Measurements from ENCODE around the gene ZFPL1.
A peak's percentile ranks its signal among the peaks of the same experiment; 100 is the strongest.

ZFPL1 gene

DNA sequence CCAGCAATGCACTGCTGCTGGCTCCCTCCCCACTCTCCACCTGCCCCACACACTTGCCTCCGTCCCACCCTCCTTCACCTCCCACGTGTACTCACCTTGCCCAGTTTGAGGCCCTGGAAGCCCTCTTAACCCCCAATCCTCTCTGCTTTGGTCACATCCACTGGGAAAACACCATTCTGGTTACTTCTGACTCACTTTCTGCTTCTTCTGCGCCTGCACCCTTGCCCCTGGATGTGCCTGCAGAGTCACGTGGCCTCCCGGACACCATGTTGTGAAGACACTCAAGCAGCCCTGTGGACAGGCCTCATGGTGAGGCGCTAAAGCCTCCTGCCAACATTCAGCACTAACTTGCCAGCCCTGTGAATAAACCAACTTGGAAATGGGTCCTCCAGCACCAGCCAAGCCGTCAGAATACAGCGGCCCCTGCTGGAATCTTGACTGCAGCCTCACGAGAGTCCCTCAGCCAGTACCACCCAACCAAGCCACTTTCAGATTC, 23.1 kb upstream of the ZFPL1 start:
- peak; percentile 50 for DNase-seq

GRCh38 chr11:65063532-65063931, 20.5 kb upstream of the ZFPL1 start:
- no peak for DNase-seq

- no peak for DNase-seq
Measured at GRCh38 chr11:65064847-65065240, 19.2 kb upstream of the ZFPL1 start.

DNA sequence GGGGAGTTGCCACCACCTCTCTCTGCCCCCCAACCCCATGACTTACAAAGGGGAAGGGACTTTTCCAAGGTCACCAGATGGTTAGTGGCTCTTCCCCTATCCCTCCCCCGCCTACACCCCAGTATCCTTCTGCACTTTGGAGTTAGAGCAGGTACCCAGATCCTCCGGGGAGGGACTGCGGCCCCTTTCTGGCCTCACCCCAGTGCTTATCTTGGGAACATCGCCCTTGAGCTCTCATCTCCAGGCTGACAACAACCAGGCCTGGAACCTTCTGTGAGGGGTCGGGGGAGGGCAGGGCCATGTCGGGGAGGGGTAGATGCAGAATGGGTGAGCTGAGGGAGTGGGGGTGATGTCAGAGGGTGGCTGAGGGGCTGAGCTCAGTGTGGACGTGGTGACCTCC, 18.2 kb upstream of the ZFPL1 start:
- DNase-seq, result no peak

DNA sequence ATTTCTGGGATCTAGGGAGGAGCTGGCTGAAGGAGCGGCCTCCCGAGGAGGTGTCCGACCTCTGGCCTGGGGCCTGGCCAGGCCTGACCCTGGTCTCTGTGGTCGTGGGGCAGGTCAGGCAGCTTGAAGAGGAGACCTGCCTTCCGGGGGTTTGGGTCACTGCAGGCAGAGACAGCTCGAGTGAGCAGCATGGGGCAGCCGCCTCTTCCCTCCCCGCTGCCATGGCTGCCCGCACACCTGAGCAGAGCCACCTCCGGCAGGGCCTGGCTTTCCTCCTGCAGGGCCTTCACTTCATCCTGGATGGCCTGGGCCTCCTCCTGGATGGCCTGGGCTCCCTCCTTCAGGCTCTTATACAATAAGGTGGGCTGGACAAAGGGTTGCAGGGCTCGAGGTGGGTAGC, 17.7 kb upstream of the ZFPL1 start:
- no peak for DNase-seq

DNA sequence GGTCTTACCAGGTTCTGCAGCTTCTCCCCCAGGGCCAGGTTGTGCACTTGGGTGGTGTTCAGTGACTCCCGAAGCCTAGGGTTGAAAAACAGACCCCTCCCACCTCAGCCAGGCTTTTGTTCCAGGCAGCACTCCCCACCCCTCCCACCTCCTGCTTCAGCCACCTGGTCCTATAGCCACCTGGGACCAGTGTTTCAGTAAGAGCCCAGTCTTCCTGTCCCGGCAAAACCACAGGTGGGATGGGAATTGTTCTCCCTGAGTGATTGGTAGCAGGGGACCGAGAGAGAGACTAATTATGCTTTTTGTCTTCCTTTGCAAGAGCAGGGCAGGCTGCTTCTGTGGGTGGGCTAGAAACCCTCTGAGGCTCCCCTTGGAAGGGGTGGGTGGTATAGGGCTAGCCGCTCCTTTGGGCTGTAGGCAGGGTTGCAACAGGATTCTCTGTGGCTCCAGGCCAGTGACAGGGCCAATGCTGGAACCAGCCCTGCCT, 17.2 kb upstream of the ZFPL1 start:
- no peak for DNase-seq

DNA sequence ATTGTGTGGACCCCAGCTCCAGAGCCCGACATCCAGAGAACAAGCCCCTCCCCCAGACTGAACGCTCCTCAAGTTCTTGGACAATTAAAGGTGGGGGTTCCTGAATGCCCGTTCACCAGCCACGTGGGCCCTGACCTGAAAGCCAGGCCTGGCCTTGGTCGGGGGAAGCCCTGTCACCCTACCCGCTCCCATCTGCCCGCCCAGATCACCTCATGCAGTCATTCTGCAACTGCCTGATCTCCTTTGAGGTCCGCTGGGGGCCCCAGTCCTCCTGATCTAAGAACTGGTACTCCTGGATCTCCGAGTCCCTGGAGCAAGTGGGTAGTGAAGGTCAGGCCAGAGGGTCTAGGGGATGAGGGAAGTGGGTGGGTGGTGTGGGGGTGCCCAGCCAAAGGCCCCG, 16.6 kb upstream of the ZFPL1 start:
- no peak for DNase-seq

DNA sequence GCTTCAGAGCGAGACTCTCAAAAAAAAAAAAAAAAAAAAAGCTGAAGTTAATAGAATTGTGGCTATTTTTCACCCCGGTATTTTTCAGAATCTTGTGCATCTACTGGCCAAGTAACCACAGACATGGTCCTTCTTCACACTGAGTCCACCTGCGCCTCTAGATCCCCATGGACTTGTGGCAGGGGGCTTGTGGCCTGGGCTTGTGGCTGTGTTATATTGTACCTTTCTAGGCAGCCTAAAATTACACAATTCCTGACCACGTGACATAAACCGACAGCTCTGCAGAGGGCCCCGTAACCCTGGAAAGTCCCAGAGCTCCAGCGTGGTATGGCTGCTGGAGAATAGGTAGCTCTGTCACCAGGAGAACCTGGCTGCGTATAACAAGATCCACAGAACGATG, 14.8 kb upstream of the ZFPL1 start:
- peak; percentile 55 for DNase-seq

DNA sequence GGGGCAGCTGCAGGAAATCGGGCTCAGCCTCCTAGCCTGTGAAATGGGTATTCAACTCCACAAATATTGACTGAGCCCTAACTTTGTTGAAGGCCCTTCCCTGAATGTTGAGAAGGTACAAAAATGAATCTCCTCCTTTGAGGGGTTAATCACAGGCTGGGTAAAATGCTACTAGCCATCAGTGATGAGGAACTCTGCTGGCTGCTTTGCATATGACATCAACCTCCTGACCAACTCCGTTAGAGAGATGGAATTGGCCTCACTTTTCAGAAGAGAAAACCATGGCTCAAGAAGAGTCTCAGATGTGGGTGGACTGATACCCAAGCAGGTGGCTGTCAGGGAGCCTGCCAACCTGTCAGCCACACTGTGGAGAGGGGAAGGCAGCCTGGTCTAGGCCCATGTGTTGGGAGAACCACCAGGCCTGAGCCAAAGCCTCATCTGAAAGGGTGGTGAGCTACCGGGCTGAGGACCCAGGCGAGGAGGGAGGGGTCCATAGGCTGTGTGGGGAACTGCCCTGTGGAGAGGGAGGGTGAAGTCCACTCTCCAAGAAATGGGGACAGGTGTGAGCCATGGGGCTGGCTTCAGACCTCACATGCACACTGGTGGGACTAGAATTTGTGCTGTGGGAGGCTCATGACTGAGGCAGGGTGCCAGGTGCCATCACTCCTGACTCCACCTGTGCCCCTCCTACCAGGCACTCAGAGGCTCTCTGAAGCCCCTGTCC, 12.0 kb upstream of the ZFPL1 start:
- DNase-seq, result no peak

DNA sequence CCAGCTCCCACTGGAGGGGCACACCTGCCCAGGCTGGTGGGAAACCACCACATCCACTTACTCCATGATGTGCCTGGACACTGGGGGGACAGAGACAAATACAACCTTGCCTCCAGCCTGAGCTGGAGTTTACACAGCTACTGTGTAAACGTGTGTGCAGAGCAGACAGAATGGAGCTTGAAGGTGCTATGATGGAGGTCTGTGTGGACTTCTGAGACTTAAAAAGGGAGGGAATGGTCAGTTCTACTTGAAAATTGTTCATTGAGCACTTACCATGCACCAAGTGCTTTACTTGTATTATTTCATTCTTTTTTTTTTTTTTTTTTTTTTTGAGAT, 11.4 kb upstream of the ZFPL1 start:
- DNase-seq, result no peak

DNA sequence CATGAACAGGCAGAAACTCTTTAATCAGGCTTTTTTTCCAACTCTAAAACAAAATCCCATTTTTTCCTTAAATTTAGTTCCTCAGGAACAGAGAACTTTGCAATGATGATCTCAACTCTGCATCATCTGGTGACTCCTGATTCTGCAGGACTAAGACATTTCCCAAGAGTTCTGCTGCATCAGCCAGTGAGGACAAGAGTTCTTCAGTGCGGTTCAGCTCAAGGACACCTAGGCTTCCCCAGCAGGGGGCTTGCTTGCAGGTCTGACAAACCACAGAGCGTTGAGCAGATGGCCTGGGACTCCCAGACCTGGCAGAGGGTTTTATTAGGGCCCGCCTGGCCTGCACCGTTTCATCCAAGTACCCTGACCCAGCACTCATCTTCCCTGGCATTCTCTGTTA, 6.6 kb upstream of the ZFPL1 start:
- DNase-seq, result no peak

DNA sequence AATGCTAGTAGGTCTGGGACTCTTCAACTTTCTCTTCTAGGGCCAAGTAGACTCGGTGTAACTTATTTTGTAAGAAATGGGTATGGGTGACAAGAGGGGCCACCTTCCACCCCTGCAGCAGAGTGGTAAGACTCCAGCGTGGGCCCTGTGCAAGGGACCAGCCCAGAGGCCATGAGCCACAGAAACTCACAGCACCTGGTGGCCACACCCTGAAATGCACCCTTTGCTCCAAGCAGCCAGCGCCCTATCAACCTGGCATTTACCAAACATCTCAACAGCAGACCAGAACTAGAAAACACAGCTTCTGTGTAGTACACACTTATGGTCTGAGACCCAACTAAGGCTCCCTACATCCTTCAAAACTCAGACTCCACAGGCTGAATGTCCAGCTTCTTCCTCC, 5.9 kb upstream of the ZFPL1 start:
- peak; percentile 34 for DNase-seq

- DNase-seq, result no peak
Measured at GRCh38 chr11:65078786-65079342, 5.2 kb upstream of the ZFPL1 start.

DNA sequence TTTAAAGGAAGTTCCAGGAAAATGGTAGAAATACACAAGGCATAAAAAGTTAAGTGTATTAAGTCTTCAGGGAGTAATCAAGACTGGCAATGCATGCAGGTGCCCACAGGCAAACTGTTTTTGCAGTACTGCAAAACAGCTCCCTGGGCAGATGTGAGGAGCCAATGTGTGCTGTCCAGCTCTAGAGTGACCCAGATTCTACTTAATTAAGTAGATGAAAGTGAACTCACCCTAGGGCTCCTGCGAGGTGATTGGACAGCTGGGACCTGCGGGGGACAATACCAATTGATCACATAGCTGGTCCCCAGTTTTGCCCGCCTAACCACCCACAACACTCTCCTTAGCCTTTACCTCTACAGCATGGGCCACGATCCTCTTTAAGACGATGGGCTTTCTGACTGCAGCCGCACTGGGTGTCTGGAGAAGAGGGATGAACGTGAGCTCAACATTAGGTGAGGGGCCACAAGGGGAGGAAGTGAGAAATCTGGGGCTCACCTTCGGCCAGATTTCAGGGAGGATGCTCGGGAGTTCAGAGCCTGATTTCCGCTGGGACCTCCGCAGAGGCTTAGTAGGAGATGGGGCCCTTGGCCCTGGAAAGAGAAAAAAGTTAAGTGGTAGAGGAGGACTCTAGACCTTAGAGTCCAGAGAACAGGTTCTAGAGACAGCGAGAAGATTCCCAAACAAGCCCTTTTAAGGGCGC, 738 bp upstream of the ZFPL1 start:
- no peak for DNase-seq

DNA sequence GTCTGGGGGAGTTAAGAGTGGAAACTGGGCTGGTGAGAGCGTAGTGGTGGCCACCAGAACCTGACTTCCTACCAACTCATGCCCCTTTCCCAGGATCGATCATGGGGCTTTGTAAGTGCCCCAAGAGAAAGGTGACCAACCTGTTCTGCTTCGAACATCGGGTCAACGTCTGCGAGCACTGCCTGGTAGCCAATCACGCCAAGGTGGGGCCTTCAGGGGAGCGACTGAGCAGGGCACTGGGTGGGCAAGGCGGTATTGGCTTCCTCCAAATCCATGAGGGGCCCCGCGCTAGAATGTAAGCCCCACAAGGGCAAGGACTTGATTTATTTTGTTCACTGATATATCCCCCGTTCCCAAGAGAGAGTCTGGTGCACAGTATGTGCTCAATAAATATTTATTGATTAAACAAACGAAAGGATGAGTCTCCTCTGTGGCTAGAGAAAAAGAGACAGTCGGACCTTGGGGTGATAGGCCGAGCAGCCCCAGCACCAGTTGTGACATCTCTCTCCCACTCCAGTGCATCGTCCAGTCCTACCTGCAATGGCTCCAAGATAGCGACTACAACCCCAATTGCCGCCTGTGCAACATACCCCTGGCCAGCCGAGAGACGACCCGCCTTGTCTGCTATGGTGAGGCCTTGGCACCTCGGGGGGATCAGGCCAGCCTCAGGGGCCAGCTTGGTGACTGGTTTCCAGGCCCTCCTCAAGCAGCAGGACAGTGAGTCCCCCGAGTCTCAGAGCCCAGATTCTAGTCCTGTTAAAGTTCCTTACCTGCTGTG, 765 bp downstream of the ZFPL1 start:
- DNase-seq, result no peak

DNA sequence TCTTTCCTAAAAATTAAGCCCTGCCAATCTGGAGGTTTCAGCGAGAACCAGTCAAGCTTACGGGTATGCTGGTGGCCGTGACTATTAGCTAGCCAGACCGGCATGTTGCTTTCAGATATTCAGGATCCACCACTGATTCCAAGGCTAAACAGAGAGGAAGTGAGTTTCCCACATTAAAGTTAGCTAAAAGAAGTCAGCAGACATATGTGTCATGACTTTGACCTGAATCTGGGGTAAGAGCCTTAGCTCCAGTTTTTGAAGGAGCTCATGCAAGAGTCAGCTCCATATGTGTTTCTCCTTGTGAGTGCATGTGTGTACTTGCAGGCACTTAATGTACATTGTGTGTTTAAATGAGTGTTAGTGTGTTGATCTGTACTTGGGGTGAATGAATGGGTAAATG, 1.4 kb downstream of the ZFPL1 start:
- peak; percentile 4 for DNase-seq

DNA sequence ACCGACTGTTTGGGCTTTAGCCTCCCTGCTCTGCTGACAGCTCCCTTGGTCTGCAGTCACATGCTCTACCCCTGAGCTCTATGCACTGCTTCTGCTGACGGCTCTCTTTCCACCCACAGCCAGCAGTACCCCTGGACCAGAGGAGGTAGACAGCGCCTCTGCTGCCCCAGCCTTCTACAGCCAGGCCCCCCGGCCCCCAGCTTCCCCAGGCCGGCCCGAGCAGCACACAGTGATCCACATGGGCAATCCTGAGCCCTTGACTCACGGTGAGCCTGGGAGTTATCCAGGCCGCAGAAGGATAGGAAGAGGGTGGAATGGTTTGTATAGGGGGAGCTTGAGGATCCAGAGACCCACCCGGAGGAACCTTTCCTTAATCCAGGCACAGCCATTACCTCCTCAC, 2.8 kb downstream of the ZFPL1 start:
- no peak for DNase-seq

- no peak for DNase-seq
Measured at GRCh38 chr11:65087216-65087615, 3.2 kb downstream of the ZFPL1 start.

DNA sequence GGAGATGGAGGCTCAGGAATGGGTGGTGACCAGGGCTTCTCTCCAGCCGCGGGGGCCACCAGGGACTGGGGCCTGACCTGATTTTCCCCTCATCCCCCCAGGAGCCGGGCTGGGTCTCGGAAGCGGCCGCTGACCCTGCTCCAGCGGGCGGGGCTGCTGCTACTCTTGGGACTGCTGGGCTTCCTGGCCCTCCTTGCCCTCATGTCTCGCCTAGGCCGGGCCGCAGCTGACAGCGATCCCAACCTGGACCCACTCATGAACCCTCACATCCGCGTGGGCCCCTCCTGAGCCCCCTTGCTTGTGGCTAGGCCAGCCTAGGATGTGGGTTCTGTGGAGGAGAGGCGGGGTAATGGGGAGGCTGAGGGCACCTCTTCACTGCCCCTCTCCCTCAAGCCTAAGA, 3.8 kb downstream of the ZFPL1 start:
- DNase-seq, result no peak

GRCh38 chr11:65089621-65090020, 5.6 kb downstream of the ZFPL1 start:
- no peak for DNase-seq

DNA sequence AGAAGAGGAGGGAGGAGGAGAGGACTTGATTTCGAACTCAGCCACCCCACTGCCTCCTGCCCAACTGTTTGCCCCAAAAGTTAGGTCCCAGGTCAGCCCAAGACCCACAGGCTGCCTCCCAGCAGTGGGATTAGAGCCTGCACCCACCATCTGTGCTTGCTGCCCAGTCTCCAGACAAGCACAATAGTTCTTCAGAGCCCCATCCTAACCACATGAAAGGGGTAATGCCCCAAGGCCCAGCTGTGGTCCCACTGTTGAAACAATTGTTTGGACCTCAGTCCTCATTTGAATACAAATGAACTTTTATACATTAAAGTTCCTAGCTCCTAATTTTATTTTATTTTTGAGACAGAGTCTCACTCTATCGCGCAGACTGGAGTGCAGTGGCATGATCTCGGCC, 6.6 kb downstream of the ZFPL1 start:
- no peak for DNase-seq

GRCh38 chr11:65095427-65095826, 11.4 kb downstream of the ZFPL1 start:
- DNase-seq, result no peak

GRCh38 chr11:65095974-65096806, 12.2 kb downstream of the ZFPL1 start, which contains the start of gene VPS51:
VPS51 (plus strand) TSS chr11:65096214; CDS start chr11:65096251, 37 bp downstream.
- peak; percentile 89 for DNase-seq
